T-helper 2 cell treated with Interferon-gamma antibody and Interleukin-4, amounts not matched to agents 5 μg/mL and 100 μg/mL, for 36 hours (primary cell): ENCODE data around the gene RNF213.
A peak's percentile ranks its signal among the peaks of the same experiment; 100 is the strongest.

Source experiments
- DNase-seq: peaks from one replicate; pipeline ENCODE4 v3.0.0; 2021; ENCODE audit warnings: low spot score
- H3K27ac Mint-ChIP-seq: one replicate; pipeline ENCODE4 v1.8.0; 2021; ENCODE audit warnings: mild to moderate bottlenecking, mixed read lengths
- H3K27me3 Mint-ChIP-seq: one replicate; pipeline ENCODE4 v1.8.0; 2021; ENCODE audit warnings: low read depth, mixed read lengths
- H3K36me3 Mint-ChIP-seq: one replicate; pipeline ENCODE4 v1.8.0; 2021; ENCODE audit warnings: low read depth, mixed read lengths
- H3K4me1 Mint-ChIP-seq: one replicate; pipeline ENCODE4 v1.8.0; 2021; ENCODE audit warnings: low read depth, mixed read lengths
- H3K4me3 Mint-ChIP-seq: one replicate; pipeline ENCODE4 v1.8.0; 2022; ENCODE audit warnings: mild to moderate bottlenecking, moderate library complexity, mixed read lengths
- H3K9me3 Mint-ChIP-seq: one replicate; pipeline ENCODE4 v1.8.0; 2021; ENCODE audit warnings: mixed read lengths

Gene RNF213

DNA sequence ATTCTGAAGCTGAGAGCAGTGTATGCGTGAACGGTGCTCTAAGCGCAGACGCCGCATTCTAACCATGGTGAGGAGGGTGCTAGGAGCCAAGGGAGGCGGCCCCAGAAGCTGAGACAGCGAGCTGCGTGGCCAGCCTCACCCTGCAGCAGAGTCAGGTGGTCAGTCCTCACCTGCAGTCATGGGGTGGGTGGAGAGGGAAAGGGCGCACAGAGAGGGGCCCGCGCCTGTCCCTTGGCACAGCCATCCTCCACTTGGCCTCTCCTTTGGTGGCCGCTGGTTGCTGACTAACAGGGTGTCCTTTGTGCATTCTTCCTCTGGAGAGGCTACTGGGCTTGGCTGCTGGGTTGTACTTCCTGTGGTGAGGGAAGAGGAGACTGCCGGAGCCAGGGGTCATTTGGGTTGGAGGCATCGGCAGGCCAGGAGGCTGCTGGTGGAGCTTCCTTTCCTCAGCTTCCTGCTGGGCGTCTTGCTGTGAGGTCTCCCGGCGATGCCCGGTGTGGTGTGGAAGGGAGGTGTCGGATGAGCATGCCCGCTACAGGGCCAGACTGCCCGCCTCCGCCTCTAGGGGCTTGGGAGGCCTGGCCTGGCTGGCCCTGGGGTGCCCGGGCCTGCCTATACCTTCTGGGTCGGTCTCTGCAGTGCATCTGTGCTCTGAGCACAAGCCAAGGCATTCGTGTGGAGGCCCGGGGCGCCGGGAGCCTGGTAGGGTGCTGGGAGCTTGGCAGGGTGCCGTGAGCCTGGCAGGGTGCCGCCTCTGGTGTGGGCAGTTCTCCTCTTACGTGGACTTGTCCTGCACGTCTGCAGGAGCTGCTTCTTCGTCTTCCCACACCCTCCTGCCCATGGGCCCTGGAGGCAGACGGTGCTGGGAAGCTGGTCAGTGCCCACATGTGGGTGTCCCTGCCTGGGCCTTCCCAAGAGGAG, 17.4 kb downstream of the RNF213 start:
- Mint-ChIP-seq H3K4me3 (no peak overlapping the region), H3K36me3 (peaks cover 63% of the 10 kb centered on the region), H3K9me3 (no peaks in the 10 kb centered on the region), H3K27me3 (no peaks in the 10 kb centered on the region), H3K27ac (no peak overlapping the region), H3K4me1 (peaks cover 10% of the 10 kb centered on the region)
- no peak for DNase-seq

DNA sequence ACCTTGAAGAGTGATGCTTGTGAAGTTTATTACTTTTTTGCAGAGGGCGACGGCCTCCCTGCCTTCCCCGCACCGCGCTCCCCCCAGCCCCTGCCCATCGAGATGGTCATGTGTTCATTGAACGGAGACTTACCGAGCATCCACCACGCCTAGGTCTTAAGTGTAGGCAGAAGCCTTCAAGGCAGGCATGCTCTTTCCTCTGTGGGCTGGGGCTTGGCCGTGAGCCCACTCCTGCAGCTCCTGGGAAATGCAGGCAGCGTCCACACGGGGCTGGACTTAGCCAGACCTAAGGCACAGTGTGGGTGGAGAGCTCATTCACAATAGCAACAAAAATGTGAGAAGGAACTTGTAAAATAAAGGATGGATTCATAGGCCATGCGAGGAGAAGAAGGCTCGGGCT, 19.2 kb downstream of the RNF213 start:
- peaks cover 57% of the 10 kb centered on the region for H3K36me3 Mint-ChIP-seq
- no peak overlapping the region for H3K27ac Mint-ChIP-seq
- no peak for DNase-seq
- H3K9me3 Mint-ChIP-seq, result no peaks in the 10 kb centered on the region
- no peak overlapping the region for H3K4me3 Mint-ChIP-seq
- H3K27me3 Mint-ChIP-seq, result no peaks in the 10 kb centered on the region
- peaks cover 6% of the 10 kb centered on the region for H3K4me1 Mint-ChIP-seq

DNA sequence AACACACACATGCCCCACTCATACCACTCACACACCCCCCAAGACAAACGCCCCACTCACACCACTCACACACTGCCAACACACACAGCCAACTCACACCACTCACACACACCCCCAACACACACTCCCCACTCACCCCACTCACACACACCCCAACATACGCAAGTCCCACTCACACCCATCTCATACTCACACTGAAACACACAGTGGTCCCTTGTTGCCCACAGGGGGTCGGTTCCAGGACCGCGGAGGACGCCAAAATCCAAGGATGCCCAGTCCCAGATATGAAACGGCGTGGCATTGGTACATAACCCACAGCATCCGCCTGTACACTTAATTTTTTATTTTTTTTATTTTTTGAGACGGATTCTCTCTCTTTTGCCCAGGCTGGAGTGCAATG, 20.9 kb downstream of the RNF213 start:
- peaks cover 4% of the 10 kb centered on the region for H3K4me1 Mint-ChIP-seq
- H3K27me3 Mint-ChIP-seq, result no peaks in the 10 kb centered on the region
- H3K9me3 Mint-ChIP-seq, result no peaks in the 10 kb centered on the region
- no peak overlapping the region for H3K4me3 Mint-ChIP-seq
- no peak overlapping the region for H3K27ac Mint-ChIP-seq
- DNase-seq, result no peak
- H3K36me3 Mint-ChIP-seq, result peaks cover 54% of the 10 kb centered on the region

DNA sequence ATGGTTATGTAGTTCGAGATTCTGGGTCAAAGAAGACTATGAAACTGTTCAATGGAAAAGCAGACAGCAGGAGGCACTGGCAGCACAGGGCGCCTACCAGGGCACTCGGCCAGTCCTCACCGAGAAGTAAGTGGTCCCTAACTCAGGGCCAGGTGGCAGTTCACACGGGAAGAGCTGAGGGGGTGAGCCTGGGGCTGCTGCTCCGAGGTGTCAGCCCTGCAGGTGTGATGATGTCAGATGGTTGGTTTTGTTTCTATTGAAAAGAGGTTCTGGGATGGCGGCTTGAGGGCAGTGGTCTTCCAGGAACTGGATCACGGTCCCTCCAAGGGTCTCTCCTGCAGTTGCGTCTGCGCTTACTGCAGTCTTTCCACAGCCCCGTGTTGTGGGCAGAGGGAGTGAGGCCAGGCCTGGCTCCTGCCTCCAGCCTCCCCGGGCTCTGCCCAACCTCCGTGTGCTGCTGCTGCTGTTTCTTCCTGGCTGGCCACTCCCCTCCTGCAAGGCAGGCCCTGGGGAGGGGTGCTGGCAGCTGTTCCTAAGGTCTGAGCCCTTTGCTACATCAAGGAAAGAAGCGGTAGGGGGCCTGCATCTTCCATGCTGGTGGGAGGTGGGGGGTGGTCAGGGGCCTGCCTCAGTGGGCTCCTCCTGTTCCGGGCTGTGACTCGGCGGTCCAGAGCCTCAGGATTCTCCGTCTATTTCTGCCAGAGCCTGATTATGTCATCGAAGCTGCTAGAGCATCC, 22.6 kb downstream of the RNF213 start:
- Mint-ChIP-seq H3K4me1 (peaks cover 7% of the 10 kb centered on the region), H3K36me3 (peaks cover 48% of the 10 kb centered on the region), H3K27me3 (no peaks in the 10 kb centered on the region), H3K9me3 (no peaks in the 10 kb centered on the region), H3K27ac (peak overlapping the region; percentile 41), H3K4me3 (no peak overlapping the region)
- DNase-seq, result no peak

DNA sequence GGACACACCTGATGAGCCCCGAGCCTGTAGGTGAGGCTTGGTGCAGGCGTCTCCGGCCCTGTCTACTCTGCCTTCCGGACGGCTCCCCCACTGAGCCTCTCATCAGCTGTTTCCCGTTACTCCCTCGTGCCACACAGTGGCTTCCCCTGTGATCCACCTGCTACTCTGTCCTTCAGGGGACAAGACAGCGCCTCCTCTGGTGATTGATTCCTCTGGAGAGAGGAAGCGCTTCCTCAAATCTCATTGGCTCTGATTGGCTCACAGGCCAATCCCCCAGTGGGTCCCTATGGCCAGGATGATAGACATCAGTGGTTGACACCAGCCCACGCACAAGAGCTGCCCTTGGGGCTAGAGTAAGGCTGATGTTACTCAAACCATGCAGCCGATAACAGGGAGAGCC, 24.0 kb downstream of the RNF213 start:
- H3K4me3 Mint-ChIP-seq, result no peak overlapping the region
- H3K9me3 Mint-ChIP-seq, result no peaks in the 10 kb centered on the region
- H3K36me3 Mint-ChIP-seq, result peaks cover 53% of the 10 kb centered on the region
- H3K4me1 Mint-ChIP-seq, result peaks cover 7% of the 10 kb centered on the region
- no peaks in the 10 kb centered on the region for H3K27me3 Mint-ChIP-seq
- H3K27ac Mint-ChIP-seq, result no peak overlapping the region
- DNase-seq, result no peak

DNA sequence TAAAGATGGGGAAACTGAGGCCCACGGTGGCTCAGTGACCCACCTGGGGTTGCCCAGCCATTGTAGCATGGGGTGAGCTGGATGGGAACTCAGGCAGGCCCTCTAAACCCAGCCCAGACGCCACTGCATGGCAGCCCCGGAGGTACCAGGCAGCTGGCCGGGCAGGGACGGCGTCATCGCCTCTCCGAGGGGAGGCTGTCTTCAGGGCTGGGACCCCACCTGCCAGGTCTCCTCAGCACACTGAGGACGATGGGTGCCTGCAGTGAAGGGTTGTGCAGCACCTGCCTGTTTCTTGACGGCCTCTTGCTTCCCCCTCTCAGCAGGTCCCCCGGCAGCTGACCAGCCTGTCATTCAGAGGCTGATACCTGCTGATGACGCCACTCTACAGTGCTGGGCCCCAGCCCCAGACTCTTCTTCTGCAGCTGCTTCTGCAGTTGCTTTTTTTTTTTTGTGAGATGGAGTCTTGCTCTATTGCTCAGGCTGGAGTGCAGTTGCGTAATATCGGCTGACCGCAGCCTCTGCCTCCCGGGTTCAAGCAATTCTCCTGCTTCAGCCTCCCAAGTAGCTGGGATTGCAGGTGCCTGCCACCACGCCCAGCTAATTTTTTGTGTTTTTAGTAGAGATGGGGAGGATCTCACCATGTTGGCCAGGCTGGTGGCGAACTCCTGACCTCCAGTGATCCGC, 24.7 kb downstream of the RNF213 start:
- Mint-ChIP-seq H3K36me3 (peaks cover 53% of the 10 kb centered on the region), H3K4me3 (no peak overlapping the region), H3K4me1 (peaks cover 7% of the 10 kb centered on the region), H3K27ac (no peak overlapping the region), H3K9me3 (no peaks in the 10 kb centered on the region), H3K27me3 (no peaks in the 10 kb centered on the region)
- no peak for DNase-seq

DNA sequence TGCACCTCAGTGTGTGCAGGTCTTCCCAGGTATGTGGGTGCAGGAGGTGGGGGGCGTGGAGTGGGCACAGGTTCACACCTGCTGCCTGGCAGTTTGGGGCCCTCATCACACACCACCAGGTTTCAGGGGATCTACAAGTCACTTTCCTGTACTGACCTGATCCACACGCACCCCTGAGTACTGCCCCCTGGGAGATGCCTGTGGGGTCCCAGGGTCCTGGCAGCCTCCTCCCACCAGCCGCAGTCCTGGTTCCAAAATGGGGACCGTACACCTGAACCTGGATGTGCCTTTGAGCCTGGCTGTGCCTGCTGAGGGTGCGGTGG, 25.9 kb downstream of the RNF213 start:
- H3K36me3 Mint-ChIP-seq, result peaks cover 50% of the 10 kb centered on the region
- no peaks in the 10 kb centered on the region for H3K9me3 Mint-ChIP-seq
- no peak overlapping the region for H3K4me3 Mint-ChIP-seq
- H3K27ac Mint-ChIP-seq, result no peak overlapping the region
- no peak for DNase-seq
- no peaks in the 10 kb centered on the region for H3K27me3 Mint-ChIP-seq
- peaks cover 7% of the 10 kb centered on the region for H3K4me1 Mint-ChIP-seq

DNA sequence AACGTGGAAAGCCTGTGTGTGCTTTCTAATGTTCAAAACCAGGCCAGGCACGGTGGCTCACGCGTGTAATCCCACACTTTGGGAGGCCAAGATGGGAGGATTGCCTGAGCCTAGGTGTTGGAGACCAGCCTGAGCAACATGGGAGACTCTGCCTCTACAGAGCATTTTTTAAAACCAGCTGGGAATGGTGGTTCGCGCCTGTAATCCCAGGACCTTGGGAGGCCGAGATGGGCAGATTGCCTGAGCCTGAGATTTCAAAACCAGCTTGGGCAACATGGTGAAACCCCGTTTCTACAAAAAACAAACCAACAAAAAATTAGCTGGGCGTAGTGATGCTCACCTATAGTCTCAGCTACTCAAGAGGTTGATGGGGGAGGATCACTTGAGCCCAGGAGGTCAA, 26.4 kb downstream of the RNF213 start:
- no peak for DNase-seq
- Mint-ChIP-seq H3K9me3 (no peaks in the 10 kb centered on the region), H3K27ac (no peak overlapping the region), H3K27me3 (no peaks in the 10 kb centered on the region), H3K4me1 (peaks cover 7% of the 10 kb centered on the region), H3K36me3 (peaks cover 53% of the 10 kb centered on the region), H3K4me3 (no peak overlapping the region)

DNA sequence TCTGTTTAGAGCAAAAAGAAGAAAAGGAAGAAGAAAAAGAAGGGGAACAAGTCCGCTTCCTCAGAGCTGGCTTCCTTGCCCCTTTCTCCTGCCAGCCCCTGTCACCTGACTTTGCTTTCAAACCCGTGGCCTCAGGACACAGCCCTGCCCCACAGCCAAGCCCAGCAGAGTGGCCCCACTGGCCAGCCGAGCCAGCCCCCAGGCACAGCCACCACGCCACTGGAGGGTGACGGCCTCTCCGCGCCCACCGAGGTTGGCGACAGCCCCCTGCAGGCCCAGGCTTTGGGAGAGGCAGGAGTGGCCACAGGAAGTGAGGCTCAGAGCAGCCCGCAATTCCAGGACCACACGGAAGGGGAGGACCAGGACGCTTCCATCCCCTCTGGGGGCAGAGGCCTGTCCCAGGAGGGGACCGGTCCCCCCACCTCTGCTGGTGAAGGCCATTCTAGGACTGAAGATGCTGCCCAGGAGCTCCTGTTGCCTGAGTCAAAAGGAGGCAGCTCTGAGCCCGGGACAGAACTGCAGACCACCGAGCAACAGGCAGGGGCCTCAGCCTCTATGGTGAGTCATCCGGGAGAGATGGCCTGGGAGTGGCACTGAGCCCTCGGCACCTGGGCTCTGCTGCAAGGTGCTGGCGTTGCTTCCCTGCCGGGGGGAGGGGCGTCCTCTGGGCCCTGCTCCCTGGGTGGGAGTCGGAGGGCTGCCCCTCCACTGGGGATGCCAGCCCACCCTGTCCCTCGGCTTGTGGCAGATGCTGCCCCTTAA, 27.3 kb downstream of the RNF213 start:
- Mint-ChIP-seq H3K36me3 (peaks cover 54% of the 10 kb centered on the region), H3K27ac (no peak overlapping the region), H3K27me3 (no peaks in the 10 kb centered on the region), H3K9me3 (no peaks in the 10 kb centered on the region), H3K4me3 (no peak overlapping the region), H3K4me1 (peaks cover 7% of the 10 kb centered on the region)
- DNase-seq, result no peak

DNA sequence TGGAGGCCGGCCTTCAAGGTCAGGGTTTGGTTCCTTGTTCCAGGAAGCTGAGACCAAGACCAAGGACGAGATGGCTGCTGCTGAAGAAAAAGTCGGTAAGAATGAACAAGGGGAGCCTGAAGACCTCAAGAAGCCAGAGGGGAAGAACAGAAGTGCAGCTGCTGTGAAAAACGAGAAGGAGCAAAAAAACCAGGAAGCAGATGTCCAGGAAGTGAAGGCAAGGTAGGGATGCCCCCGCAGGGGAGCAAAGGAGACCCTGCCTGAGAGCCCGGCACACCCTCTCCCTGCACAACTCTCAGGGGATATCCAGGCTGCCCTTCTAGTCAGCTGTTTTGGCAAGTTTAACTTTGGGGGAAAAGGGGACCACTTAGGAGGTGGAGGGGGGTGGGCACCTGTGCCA, 29.0 kb downstream of the RNF213 start:
- peak overlapping the region; percentile 59 for H3K27ac Mint-ChIP-seq
- no peaks in the 10 kb centered on the region for H3K27me3 Mint-ChIP-seq
- DNase-seq, result no peak
- H3K36me3 Mint-ChIP-seq, result peaks cover 61% of the 10 kb centered on the region
- no peak overlapping the region for H3K4me3 Mint-ChIP-seq
- no peaks in the 10 kb centered on the region for H3K9me3 Mint-ChIP-seq
- peaks cover 5% of the 10 kb centered on the region for H3K4me1 Mint-ChIP-seq

DNA sequence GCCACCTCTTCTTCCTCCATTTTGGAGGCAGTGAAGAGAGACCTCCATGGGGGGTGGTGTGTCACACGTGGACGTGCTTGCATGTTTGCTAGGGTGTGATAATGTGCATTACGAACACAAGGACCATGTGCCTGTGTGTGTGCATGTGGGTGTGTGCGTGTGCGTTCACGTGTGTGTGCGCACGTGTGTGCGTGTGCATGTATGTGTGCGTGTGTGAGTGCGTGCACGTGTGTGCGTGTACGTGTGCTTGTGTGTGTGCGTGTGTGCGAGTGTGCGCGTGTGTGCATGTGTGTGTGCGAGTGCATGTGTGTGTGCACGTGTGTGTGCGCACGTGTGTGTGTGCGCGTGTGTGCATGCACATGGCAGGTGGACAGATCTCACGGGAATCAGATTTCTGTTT, 29.5 kb downstream of the RNF213 start:
- Mint-ChIP-seq H3K4me1 (peaks cover 4% of the 10 kb centered on the region), H3K27me3 (no peaks in the 10 kb centered on the region), H3K4me3 (no peak overlapping the region), H3K36me3 (peaks cover 65% of the 10 kb centered on the region), H3K9me3 (no peaks in the 10 kb centered on the region), H3K27ac (no peak overlapping the region)
- no peak for DNase-seq

DNA sequence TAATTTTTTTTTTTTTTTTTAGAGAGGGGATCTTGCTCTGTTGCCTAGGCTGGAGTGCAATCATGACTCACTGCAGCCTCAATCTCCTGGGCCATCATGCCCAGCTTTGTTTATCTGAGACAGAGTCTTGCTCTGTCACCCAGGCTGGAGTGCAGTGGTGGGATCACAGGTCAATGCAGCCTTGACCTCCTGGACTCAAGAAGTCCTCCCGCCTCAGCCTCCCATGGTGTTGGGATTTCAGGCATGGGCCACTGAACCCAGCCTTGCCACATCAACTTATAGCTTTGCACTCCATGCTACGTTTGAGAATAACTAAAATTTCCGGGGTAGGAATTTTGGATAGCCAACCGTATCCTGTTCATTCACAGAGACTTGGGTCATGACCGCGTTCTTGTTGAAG, 30.6 kb downstream of the RNF213 start:
- no peaks in the 10 kb centered on the region for H3K27me3 Mint-ChIP-seq

DNA sequence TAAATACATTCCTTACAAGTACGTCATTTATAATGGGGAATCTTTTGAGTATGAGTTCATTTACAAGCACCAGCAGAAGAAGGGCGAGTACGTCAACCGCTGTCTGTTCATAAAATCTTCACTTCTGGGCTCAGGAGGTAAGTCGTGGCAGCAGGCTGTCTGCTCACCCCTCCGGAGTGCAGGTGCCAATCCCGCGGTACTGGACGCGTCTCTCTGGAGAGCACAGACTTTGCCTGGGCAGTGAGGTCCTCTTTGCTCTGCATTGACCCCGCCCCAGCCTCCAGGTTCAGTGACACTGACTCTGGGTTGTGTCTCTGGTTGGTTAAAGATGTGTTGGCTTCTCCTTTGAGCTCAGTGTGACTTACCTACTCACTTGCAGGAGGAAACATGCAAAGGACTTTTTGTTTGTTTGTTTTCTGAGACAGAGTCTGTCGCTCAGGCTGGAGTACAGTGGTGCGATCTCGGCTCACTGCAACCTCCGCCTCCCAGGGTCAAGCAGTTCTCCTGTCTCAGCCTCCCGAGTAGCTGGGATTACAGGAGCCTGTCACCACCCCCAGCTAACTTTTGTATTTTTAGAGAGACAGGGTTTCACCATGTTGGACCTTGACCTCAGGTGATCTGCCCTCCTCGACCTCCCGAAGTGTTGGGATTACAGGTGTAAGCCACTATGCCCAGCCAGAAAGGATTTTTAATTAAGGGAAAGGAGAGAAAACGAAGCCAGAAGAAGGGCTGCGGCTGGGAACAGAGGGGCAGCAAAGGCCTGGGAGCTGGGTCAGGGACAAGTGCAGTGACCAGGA, 31.2 kb downstream of the RNF213 start:
- Mint-ChIP-seq H3K4me3 (no peak overlapping the region), H3K36me3 (peaks cover 77% of the 10 kb centered on the region), H3K4me1 (peaks cover 3% of the 10 kb centered on the region), H3K27me3 (no peaks in the 10 kb centered on the region), H3K27ac (no peak overlapping the region), H3K9me3 (no peaks in the 10 kb centered on the region)
- no peak for DNase-seq

More for the DNA sequence above, 30.6 kb downstream of the RNF213 start:
- no peaks in the 10 kb centered on the region for H3K9me3 Mint-ChIP-seq
- DNase-seq, result no peak
- H3K4me3 Mint-ChIP-seq, result no peak overlapping the region
- no peak overlapping the region for H3K27ac Mint-ChIP-seq
- peaks cover 71% of the 10 kb centered on the region for H3K36me3 Mint-ChIP-seq
- H3K4me1 Mint-ChIP-seq, result peaks cover 4% of the 10 kb centered on the region
